Activated CD4-positive, alpha-beta T cell treated with anti-CD3 and anti-CD28 coated beads, Interleukin-2, amount 10 ng/mL, durations not matched to agents 7 days and 5 days (primary cell): ENCODE results near the gene TMC4. TPM values are rescaled to one million over a fixed set of nuclear protein-coding genes. Genes with fewer than 3 reads are reported as not detected.

Experiments
- CTCF ChIA-PET: fragments of 350-600 bp; sonication (Branson Sonifier 250); formaldehyde crosslinking; loops from one replicate; lab custom pipeline; 2021; ENCODE audit warnings: antibody characterized with exemption; lab: Charles Lee
- POLR2A ChIA-PET: fragments of 350-600 bp; sonication (Branson Sonifier 250); formaldehyde crosslinking; loops from one replicate; lab custom pipeline; 2021; ENCODE audit warnings: antibody characterized with exemption; lab: Charles Lee
- DNase-seq: peaks from one replicate; pipeline ENCODE4 v3.0.0-alpha.2; 2020
- H3K27ac Mint-ChIP-seq: one replicate; pipeline ENCODE4 v1.8.0; 2021; ENCODE audit warnings: mild to moderate bottlenecking, moderate library complexity, mixed read lengths
- H3K27me3 Mint-ChIP-seq: one replicate; pipeline ENCODE4 v1.8.0; 2021; ENCODE audit warnings: mixed read lengths
- H3K36me3 Mint-ChIP-seq: one replicate; pipeline ENCODE4 v1.8.0; 2021; ENCODE audit warnings: low read depth, mixed read lengths
- H3K4me1 Mint-ChIP-seq: one replicate; pipeline ENCODE4 v1.8.0; 2021; ENCODE audit warnings: mixed read lengths
- H3K4me3 Mint-ChIP-seq: one replicate; pipeline ENCODE4 v1.8.0; 2021; ENCODE audit warnings: mild to moderate bottlenecking, moderate library complexity, mixed read lengths
- H3K9me3 Mint-ChIP-seq: one replicate; pipeline ENCODE4 v1.8.0; 2021; ENCODE audit warnings: mixed read lengths
- total RNA-seq, 2 experiments: library from RNA; stranded (reverse); gene quantifications; one replicate each; pipeline ENCODE4 v1.2.3, GENCODE V29; 2021

Gene TMC4
- total RNA-seq, 2 experiments from 2014 or later: 4.6 to 4.9 TPM

- Mint-ChIP-seq H3K4me1 (peaks cover 26% of the 10 kb centered on the region), H3K27ac (no peak overlapping the region), H3K9me3 (no peaks in the 10 kb centered on the region), H3K27me3 (no peaks in the 10 kb centered on the region), H3K36me3 (peaks cover 41% of the 10 kb centered on the region), H3K4me3 (no peak overlapping the region)
- ChIA-PET POLR2A (interaction anchor here (0.6 kb wide), 1 partner anchor 172 kb away, joined by 3 read pairs; no protein-coding TSS in a partner anchor), CTCF (interaction anchor here (1.1 to 1.3 kb wide), 2 partner anchors 18 to 27 kb away, joined by 3 to 4 read pairs; partner anchors contain the start of genes PRPF31 and TFPT)
- no peak for DNase-seq
Measured at GRCh38 chr19:54142166-54142780, 30.7 kb downstream of the TMC4 start.

DNA sequence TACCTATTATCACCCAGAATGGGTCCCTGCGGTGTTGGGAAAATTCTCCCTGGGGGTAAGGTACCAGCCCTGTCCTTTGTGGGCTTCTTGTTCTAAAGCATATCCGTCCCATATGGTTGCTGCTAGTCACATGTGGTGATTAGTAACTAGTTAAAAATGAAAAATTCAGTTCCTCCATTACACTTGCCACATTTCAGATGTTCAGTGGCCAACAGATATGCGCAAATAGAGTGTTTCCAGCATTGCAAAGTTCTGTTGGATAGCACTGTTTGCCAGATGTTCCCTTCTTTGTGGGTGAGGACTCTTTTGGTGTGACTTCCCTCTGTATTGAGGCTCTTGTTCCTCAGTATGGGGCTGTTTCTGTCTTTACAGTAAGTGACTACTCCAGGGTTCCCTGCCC, 31.6 kb downstream of the TMC4 start:
- Mint-ChIP-seq H3K36me3 (peaks cover 36% of the 10 kb centered on the region), H3K27me3 (no peaks in the 10 kb centered on the region), H3K9me3 (no peaks in the 10 kb centered on the region), H3K4me1 (peaks cover 29% of the 10 kb centered on the region), H3K4me3 (no peak overlapping the region), H3K27ac (no peak overlapping the region)
- ChIA-PET CTCF (interaction anchor here (1.1 to 1.3 kb wide), 2 partner anchors 17 to 26 kb away, joined by 3 to 4 read pairs; partner anchors contain the start of genes PRPF31 and TFPT), POLR2A (no interaction called here)
- no peak for DNase-seq

GRCh38 chr19:54138489-54139256, 34.3 kb downstream of the TMC4 start:
- Mint-ChIP-seq H3K4me1 (peaks cover 32% of the 10 kb centered on the region), H3K9me3 (no peaks in the 10 kb centered on the region), H3K4me3 (peak overlapping the region; percentile 80), H3K36me3 (peaks cover 14% of the 10 kb centered on the region), H3K27me3 (no peaks in the 10 kb centered on the region), H3K27ac (peak overlapping the region; percentile 87)
- CTCF ChIA-PET: interaction anchor here (1.1 to 1.4 kb wide), 2 partner anchors 10 to 20 kb away, joined by 3 to 4 read pairs; no protein-coding TSS in a partner anchor
- POLR2A ChIA-PET: no interaction called here
- no peak for DNase-seq

- Mint-ChIP-seq H3K4me1 (peaks cover 32% of the 10 kb centered on the region), H3K27ac (peak within 1 kb of the TSS; percentile 93), H3K36me3 (peaks cover 7% of the 10 kb centered on the region), H3K4me3 (peak within 1 kb of the TSS; percentile 80), H3K27me3 (no peaks in the 10 kb centered on the region), H3K9me3 (no peaks in the 10 kb centered on the region)
- peak; percentile 40 for DNase-seq
- CTCF ChIA-PET: interaction anchor here (1.0 to 1.5 kb wide), 5 partner anchors 11 to 31 kb away, joined by 3 to 10 read pairs (median 4); partner anchors contain the start of genes LENG1, PRPF31 and TFPT
- POLR2A ChIA-PET: interaction anchor here (0.6 to 1.8 kb wide), 4 partner anchors 12 to 1202 kb away, joined by 3 to 13 read pairs (median 5); partner anchors contain the start of genes KMT5C, LENG1, PRPF31 and TFPT
Measured at GRCh38 chr19:54137699-54138488, 35.1 kb downstream of the TMC4 start, which contains the start of gene CNOT3. Gene CNOT3, plus strand, starts transcription at chr19:54137762. Its CDS starts 5,217 bp downstream, at chr19:54142979.

- Mint-ChIP-seq H3K4me1 (peaks cover 32% of the 10 kb centered on the region), H3K36me3 (peaks cover 6% of the 10 kb centered on the region), H3K27me3 (no peaks in the 10 kb centered on the region), H3K27ac (peak overlapping the region; percentile 93), H3K4me3 (peak overlapping the region; percentile 80), H3K9me3 (no peaks in the 10 kb centered on the region)
- ChIA-PET CTCF (interaction anchor here (0.8 to 1.5 kb wide), 6 partner anchors 16 to 270 kb away, joined by 3 to 10 read pairs (median 3); partner anchors contain the start of genes LENG1, MYADM, PRPF31 and TFPT), POLR2A (interaction anchor here (0.6 to 1.8 kb wide), 5 partner anchors 12 to 1203 kb away, joined by 3 to 13 read pairs (median 3); partner anchors contain the start of genes KMT5C, LENG1, PRPF31 and TFPT)
- DNase-seq: peak; percentile 100
Measured at GRCh38 chr19:54136864-54137698, 35.9 kb downstream of the TMC4 start.

GRCh38 chr19:54136086-54136863, 36.7 kb downstream of the TMC4 start:
- no peaks in the 10 kb centered on the region for H3K9me3 Mint-ChIP-seq
- H3K36me3 Mint-ChIP-seq: peaks cover 6% of the 10 kb centered on the region
- no peaks in the 10 kb centered on the region for H3K27me3 Mint-ChIP-seq
- no peak for DNase-seq
- peak overlapping the region; percentile 93 for H3K27ac Mint-ChIP-seq
- peaks cover 32% of the 10 kb centered on the region for H3K4me1 Mint-ChIP-seq
- ChIA-PET POLR2A (interaction anchor here (0.7 to 1.8 kb wide), 3 partner anchors 22 to 24 kb away, joined by 3 to 13 read pairs (median 7); partner anchors contain the start of genes LENG1, PRPF31 and TFPT), CTCF (interaction anchor here (0.8 to 1.5 kb wide), 4 partner anchors 16 to 269 kb away, joined by 3 to 10 read pairs (median 3); partner anchors contain the start of genes MYADM, PRPF31 and TFPT)
- H3K4me3 Mint-ChIP-seq: peak overlapping the region; percentile 80

DNA sequence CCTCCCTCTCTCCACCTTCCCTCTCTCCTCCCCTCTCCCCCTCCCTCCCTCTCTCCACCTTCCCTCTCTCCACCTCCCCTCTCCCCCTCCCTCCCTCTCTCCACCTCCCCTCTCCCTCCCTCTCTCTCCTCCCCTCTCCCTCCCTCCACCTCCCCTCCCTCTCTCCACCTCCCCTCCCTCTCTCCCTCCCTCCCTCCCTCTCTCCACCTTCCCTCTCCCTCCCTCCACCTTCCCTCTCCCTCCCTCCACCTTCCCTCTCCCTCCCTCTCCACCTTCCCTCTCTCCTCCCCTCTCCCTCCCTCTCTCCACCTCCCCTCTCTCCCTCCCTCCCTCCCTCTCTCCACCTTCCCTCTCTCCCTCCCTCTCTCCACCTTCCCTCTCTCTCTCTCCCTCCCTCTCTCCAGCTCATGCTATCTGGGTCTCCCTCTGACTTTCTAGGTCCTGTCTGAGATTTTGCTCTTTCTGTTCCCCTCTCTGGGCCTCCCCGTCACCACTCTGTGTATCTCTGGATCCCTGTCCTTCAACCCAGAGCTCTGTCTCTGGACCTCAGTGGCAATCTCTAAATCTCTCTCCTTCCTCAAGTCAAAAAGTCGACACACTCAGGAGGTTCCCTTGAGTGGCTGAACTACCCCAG, 38.9 kb downstream of the TMC4 start:
- no peak for DNase-seq
- Mint-ChIP-seq H3K36me3 (peaks cover 6% of the 10 kb centered on the region), H3K9me3 (no peaks in the 10 kb centered on the region), H3K27me3 (no peaks in the 10 kb centered on the region), H3K4me1 (peaks cover 15% of the 10 kb centered on the region), H3K27ac (no peak overlapping the region), H3K4me3 (no peak overlapping the region)
- ChIA-PET POLR2A (no interaction called here), CTCF (interaction anchor here (0.7 kb wide), 1 partner anchor 56 kb away, joined by 3 read pairs; the partner anchor contains the start of gene MBOAT7)

- no peak overlapping the region for H3K4me3 Mint-ChIP-seq
- POLR2A ChIA-PET: no interaction called here
- H3K27ac Mint-ChIP-seq: no peak overlapping the region
- H3K27me3 Mint-ChIP-seq: no peaks in the 10 kb centered on the region
- no peak for DNase-seq
- H3K4me1 Mint-ChIP-seq: peaks cover 10% of the 10 kb centered on the region
- no peaks in the 10 kb centered on the region for H3K9me3 Mint-ChIP-seq
- peaks cover 2% of the 10 kb centered on the region for H3K36me3 Mint-ChIP-seq
- CTCF ChIA-PET: interaction anchor here (0.7 kb wide), 1 partner anchor 56 kb away, joined by 3 read pairs; the partner anchor contains the start of gene MBOAT7
Measured at GRCh38 chr19:54133312-54133956, 39.5 kb downstream of the TMC4 start.

GRCh38 chr19:54129617-54129996, 43.4 kb downstream of the TMC4 start:
- ChIA-PET CTCF (no interaction called here), POLR2A (no interaction called here)
- DNase-seq: no peak
- H3K4me1 Mint-ChIP-seq: no peaks in the 10 kb centered on the region
- H3K9me3 Mint-ChIP-seq: no peaks in the 10 kb centered on the region
- H3K36me3 Mint-ChIP-seq: peaks cover 6% of the 10 kb centered on the region
- no peak overlapping the region for H3K4me3 Mint-ChIP-seq
- H3K27ac Mint-ChIP-seq: no peak overlapping the region
- H3K27me3 Mint-ChIP-seq: no peaks in the 10 kb centered on the region
